GM21576 (cell line): ENCODE results near the gene CYP26A1.
A peak's percentile ranks its signal among the peaks of the same experiment; 100 is the strongest.

Experiments used
- ATAC-seq: cut with Tn5 transposase; IDR thresholded peaks from one replicate; pipeline ENCODE4 v1.9.1; 2021; ENCODE audit warnings: mild to moderate bottlenecking, moderate library complexity; ENCODE audit not compliant: unreplicated experiment

CYP26A1 gene

DNA sequence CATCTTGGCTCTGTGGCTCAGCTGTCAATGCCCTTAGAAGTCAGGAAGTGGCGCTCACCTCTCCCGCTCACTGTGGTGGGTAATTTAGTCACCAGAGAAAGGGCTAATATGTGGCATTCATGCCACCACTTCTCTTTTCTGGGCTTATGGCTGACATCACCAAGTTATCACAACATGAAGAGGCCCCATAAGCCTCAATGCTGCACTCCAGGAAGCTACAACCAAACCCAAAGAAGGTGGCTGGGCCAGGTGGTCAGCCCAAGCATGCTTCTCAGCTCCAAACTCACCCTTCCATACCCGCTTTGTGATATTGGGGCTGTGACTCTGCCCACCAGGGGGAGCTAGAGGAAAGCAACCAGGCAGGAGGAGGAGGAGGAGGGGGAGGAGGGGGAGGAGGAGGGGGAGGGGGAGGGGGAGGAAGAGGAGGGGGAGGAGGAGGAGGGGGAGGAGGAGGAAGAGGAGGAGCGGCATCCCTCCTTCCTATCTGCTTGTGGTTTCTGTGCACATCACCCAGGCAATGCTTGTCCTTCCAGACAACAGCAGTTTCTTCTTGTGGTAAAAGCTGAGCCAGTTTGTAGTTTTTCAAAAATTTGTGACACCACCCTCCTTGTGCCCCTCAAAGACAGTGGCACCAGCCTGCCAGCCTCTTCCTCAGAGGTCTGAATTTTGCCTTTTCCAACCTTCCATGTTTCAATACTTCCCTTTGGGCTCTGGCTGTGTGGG lies 42.1 kb downstream of the CYP26A1 start:
- ATAC-seq = peak; percentile 64

DNA sequence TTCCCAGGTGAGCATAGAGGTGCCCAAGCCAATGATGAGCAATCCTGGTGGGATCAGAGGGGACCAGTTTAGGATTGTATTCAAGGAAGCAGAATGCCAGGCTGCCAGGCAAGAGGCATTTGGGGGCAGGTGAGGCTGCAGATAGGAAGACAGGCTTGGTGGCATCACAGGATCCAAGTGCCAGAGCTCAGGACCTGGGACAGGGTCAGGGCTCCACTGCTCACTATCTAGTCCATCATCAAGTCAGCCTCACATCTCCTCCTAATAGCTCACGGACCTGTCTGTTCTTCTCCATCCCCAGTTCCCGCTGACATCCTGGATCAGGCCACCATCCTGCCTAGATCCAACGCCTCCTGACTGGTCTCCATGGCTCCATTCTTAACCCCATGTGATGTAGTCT lies 47.6 kb downstream of the CYP26A1 start:
- ATAC-seq = no peak

- ATAC-seq = no peak
Observed at GRCh38 chr10:93123766-93124165, 50.1 kb downstream of the CYP26A1 start.

DNA sequence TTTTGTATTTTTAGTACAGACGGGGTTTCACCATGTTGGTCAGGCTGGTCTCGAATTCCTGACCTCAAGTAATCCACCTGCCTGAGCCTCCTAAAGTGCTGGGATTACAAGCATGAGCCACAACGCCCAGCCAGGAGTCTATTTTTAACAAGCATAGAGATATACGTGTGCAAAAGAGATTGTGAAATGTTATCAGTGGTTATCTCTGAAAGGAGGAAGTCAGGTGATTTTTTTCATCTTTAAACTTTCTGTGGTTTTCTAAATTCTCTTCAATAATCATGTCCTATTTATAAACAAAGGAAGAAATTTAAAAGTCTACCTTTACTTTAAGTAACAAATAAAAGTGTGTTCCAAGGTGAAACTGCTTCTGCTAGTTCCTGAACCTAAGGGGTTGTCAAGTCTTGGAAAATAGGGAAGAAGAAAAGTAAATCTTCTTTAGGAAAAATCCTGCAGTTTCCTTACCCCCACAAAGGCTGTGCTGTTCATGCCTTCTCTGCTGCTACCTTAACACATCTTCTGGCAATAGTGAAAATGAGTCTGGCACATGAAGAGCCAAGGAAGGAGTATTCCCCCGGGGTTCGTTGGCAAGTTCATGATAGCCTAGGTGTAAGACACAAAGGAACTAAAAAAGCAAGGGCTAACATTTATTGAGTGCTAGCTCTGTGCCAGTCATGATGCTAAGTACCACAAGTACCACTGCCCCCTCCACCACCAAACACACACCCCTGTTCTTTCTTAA lies 51.1 kb downstream of the CYP26A1 start:
- ATAC-seq = peak; percentile 83

GRCh38 chr10:93125966-93126365 lies 52.3 kb downstream of the CYP26A1 start:
- no peak for ATAC-seq

GRCh38 chr10:93126483-93127052 lies 52.9 kb downstream of the CYP26A1 start:
- no peak for ATAC-seq
